Measurements from ENCODE around the gene BTK.
"Not testable (repeated sequence)": the region's sequence is repeated elsewhere in the genome, so short reads cannot be mapped to it uniquely, and the experiment has no call there.

The BTK gene

GRCh38 chrX:101326600-101326999 lies 59.4 kb downstream of the BTK start:
- DNase-seq, result not testable (repeated sequence)

- DNase-seq, result no peak
Observed at GRCh38 chrX:101303790-101304189, 82.2 kb downstream of the BTK start.

Data from CD4-positive, alpha-beta T cell treated with Interleukin-10 for 1 hour (primary cell).